ENCODE results near the gene TTYH2. TPM values are rescaled to one million over a fixed set of nuclear protein-coding genes. Genes with fewer than 3 reads are reported as not detected.
"Not testable (repeated sequence)": the region's sequence is repeated elsewhere in the genome, so short reads cannot be mapped to it uniquely, and the experiment has no call there.

The TTYH2 gene
- total and polyA plus RNA-seq, 12 donors, result 8.6 to 36.3 (median 24.8) TPM

DNA sequence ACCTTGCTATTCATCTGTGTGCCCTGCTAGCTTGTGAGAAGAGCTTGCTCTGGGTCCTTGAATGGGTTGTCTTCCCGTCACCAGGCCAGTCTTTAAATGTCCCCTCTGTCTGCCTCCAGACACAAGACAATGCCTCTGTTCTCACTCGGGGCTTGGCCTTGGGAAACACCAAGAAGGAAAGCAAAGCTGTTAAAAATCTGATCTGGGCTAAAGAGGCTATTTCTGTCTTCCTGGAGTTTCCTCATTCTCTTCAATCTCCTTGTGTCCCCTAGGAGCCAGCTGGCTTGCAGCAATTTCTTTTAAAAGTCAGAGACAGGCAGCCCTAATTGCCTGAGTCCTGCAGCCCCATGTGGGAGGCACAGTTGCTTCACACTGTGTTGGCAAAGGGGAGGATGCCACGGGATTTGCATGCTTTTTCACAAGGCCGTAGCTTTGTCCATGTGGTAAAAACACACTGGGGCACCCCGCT is 63.2 kb downstream of the TTYH2 start:
- ATAC-seq (peak in 7 of 8 donors; percentile 4 to 56 (median 28)), DNase-seq (peak in 1 of 2 donors; percentile 33)

GRCh38 chr17:74277935-74278334 is 64.6 kb downstream of the TTYH2 start:
- DNase-seq, result no peak

More for the DNA sequence above, 63.2 kb downstream of the TTYH2 start:
- Histone ChIP-seq H3K36me3 (no peaks in the 10 kb centered on the region), H3K4me3 (peak overlapping the region in 1 of 10 donors; percentile 2), H3K27ac (peak overlapping the region; percentile 52 to 89 (median 77)), H3K27me3 (peaks cover 0 to 16% (median 5%) of the 10 kb centered on the region in 7 donors), H3K4me1 (peaks cover 0 to 59% (median 32%) of the 10 kb centered on the region in 9 donors), H3K9me3 (no peaks in the 10 kb centered on the region)
- intact Hi-C loops (cut with DNase I), result loop anchor here in 2 of 10 donors (5.0 kb wide), 2 partner anchors 59 to 64 kb away; partner anchors contain the start of gene TTYH2 (in 1 of the 2)
- no peak for TF ChIP-seq CTCF (IDR thresholded peaks at IDR 0.05)
- WGBS, 2 donors, result 46 to 53% methylated on average over 5 of the region's 5 CpGs

GRCh38 chr17:74279617-74280016 is 66.2 kb downstream of the TTYH2 start:
- Histone ChIP-seq H3K4me1 (peaks cover 0 to 50% (median 21%) of the 10 kb centered on the region in 9 donors), H3K27ac (peak overlapping the region in 1 of 10 donors; percentile 80)
- ATAC-seq, DNase-seq, H3K27me3 ChIP-seq, H3K4me3 ChIP-seq, H3K9me3 ChIP-seq, H3K36me3 ChIP-seq: not testable (repeated sequence)
- intact Hi-C loops (cut with DNase I), result loop anchor here in 2 of 10 donors (5.0 kb wide), 3 partner anchors 32 to 67 kb away; partner anchors contain the start of gene TTYH2 (in 1 of the 2)
- WGBS, 2 donors, result 89 to 96% methylated on average over 7 of the region's 7 CpGs

More at GRCh38 chr17:74277935-74278334, 64.6 kb downstream of the TTYH2 start:
- 63 to 86% methylated on average over 1 of the region's 1 CpG for WGBS, 2 donors
- Histone ChIP-seq H3K4me3 (no peak overlapping the region), H3K27ac (no peak overlapping the region), H3K4me1 (peaks cover 0 to 55% (median 32%) of the 10 kb centered on the region in 9 donors), H3K27me3 (peaks cover 0 to 16% (median 5%) of the 10 kb centered on the region in 7 donors), H3K36me3 (no peaks in the 10 kb centered on the region), H3K9me3 (no peaks in the 10 kb centered on the region)
- ATAC-seq, result no peak
- TF ChIP-seq CTCF (IDR thresholded peaks at IDR 0.05), result no peak
- intact Hi-C loops (cut with DNase I), result loop anchor here in 2 of 10 donors (5.0 kb wide), 2 partner anchors 61 to 66 kb away; partner anchors contain the start of gene TTYH2 (in 1 of the 2)

DNA sequence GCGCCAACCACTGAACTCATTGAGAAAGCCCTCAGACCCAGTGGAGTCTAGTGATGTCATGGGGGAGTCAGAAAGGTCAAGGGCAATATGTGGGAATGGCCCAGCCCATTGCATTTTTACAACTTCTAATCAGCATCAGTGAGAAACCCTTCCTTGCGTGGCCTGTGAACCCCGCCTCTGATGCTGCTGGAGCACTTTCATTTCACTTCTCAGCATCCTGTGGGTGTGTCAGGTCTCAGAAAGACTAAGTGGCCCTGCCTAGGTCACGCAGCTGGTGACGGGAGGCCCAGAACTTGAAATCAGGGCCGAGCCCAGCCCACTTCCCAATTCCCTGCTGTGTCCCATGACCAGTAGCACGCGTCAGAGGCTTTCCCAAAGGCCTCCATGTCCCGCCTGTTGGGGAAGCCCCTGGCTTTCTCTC is 66.7 kb downstream of the TTYH2 start:
- Histone ChIP-seq H3K4me1 (peaks cover 0 to 50% (median 21%) of the 10 kb centered on the region in 9 donors), H3K27ac (peak overlapping the region in 1 of 10 donors; percentile 80), H3K4me3 (no peak overlapping the region), H3K36me3 (no peaks in the 10 kb centered on the region), H3K9me3 (no peaks in the 10 kb centered on the region), H3K27me3 (peaks cover 0 to under 1% (median 0%) of the 10 kb centered on the region in 7 donors)
- intact Hi-C loops (cut with DNase I), result loop anchor here in 1 of 10 donors (5.0 kb wide), 1 partner anchor 33 kb away; no protein-coding TSS in a partner anchor
- ATAC-seq (peak in 3 of 8 donors; percentile 4 to 24 (median 19)), DNase-seq (no peak)
- WGBS, 2 donors, result 59 to 75% methylated on average over 9 of the region's 9 CpGs
- TF ChIP-seq CTCF (IDR thresholded peaks at IDR 0.05), result no peak

- Histone ChIP-seq H3K4me1 (peaks cover 0 to 37% (median 10%) of the 10 kb centered on the region in 9 donors), H3K27ac (no peak overlapping the region), H3K27me3 (no peaks in the 10 kb centered on the region), H3K9me3 (no peaks in the 10 kb centered on the region), H3K36me3 (no peaks in the 10 kb centered on the region), H3K4me3 (no peak overlapping the region)
- no peak for TF ChIP-seq CTCF (IDR thresholded peaks at IDR 0.05)
- ATAC-seq (no peak), DNase-seq (no peak)
- WGBS, 2 donors, result 94% methylated on average over 20 of the region's 20 CpGs
- intact Hi-C loops (cut with DNase I), result loop anchor here in 1 of 10 donors (5.0 kb wide), 1 partner anchor 34 kb away; no protein-coding TSS in a partner anchor
Measured at GRCh38 chr17:74281799-74282198, 68.4 kb downstream of the TTYH2 start.

- not testable (repeated sequence) for H3K36me3 ChIP-seq, H3K9me3 ChIP-seq, DNase-seq, H3K4me3 ChIP-seq, ATAC-seq, H3K27me3 ChIP-seq
- WGBS, 2 donors, result 91 to 94% methylated on average over 4 of the region's 4 CpGs
- intact Hi-C loops (cut with DNase I), result loop anchor here in 1 of 10 donors (5.0 kb wide), 1 partner anchor 35 kb away; no protein-coding TSS in a partner anchor
- Histone ChIP-seq H3K27ac (peak overlapping the region in 1 of 10 donors; percentile 67), H3K4me1 (peaks cover 0 to 35% (median 8%) of the 10 kb centered on the region in 9 donors)
Measured at GRCh38 chr17:74282274-74282586, 68.9 kb downstream of the TTYH2 start.
